ENCODE results near the gene DCDC1.

DCDC1 gene

GRCh38 chr11:31237819-31238760, 131.4 kb downstream of the DCDC1 start:
- H3K4me3 ChIP-seq (ENCODE audit: low read length), result no peak overlapping the region
- no peak overlapping the region for H3K4me2 ChIP-seq (ENCODE audit: low read length)

GRCh38 chr11:31236143-31236542, 133.4 kb downstream of the DCDC1 start:
- Histone ChIP-seq H3K9ac (ENCODE audit: low read length) (no peak overlapping the region), H3K4me2 (ENCODE audit: low read length) (peak overlapping the region; percentile 10; the same call in 1 of the 2 replicates), H3K36me3 (replicated peaks; ENCODE audit: low read depth, low read length) (no peaks in the 10 kb centered on the region), H3K27ac (ENCODE audit: low read length) (no peak overlapping the region), H4K20me1 (ENCODE audit: insufficient read depth, low read length) (no peaks in the 10 kb centered on the region), H3K79me2 (ENCODE audit: low read length) (no peaks in the 10 kb centered on the region), H2AFZ (ENCODE audit: low read depth, low read length) (0 out of 2 replicates have a peak overlapping the region, but pooled peaks have one; percentile 8), H3K4me1 (ENCODE audit: low read length) (peaks cover 15% of the 10 kb centered on the region), H3K9me3 (ENCODE audit: insufficient read depth, low read length) (no peaks in the 10 kb centered on the region), H3K4me3 (ENCODE audit: low read length) (no peak overlapping the region), H3K27me3 (ENCODE audit: low read depth, low read length) (no peaks in the 10 kb centered on the region)
- TF ChIP-seq EZH2phosphoT487 (IDR thresholded peaks at IDR 0.05; ENCODE audit: low read depth) (no peak), CTCF (IDR thresholded peaks at IDR 0.05; ENCODE audit: low read depth, low read length) (peak; percentile 72)

More at GRCh38 chr11:31237819-31238760, 131.4 kb downstream of the DCDC1 start:
- Histone ChIP-seq H3K79me2 (ENCODE audit: low read length) (no peaks in the 10 kb centered on the region), H4K20me1 (ENCODE audit: insufficient read depth, low read length) (no peaks in the 10 kb centered on the region), H3K27ac (ENCODE audit: low read length) (no peak overlapping the region), H3K4me1 (ENCODE audit: low read length) (peaks cover 15% of the 10 kb centered on the region), H3K9ac (ENCODE audit: low read length) (no peak overlapping the region), H2AFZ (ENCODE audit: low read depth, low read length) (no peak overlapping the region), H3K9me3 (ENCODE audit: insufficient read depth, low read length) (no peaks in the 10 kb centered on the region), H3K27me3 (ENCODE audit: low read depth, low read length) (no peaks in the 10 kb centered on the region), H3K36me3 (replicated peaks; ENCODE audit: low read depth, low read length) (no peaks in the 10 kb centered on the region)
- no peak for TF ChIP-seq CTCF (IDR thresholded peaks at IDR 0.05; ENCODE audit: low read depth, low read length)
- no peak for TF ChIP-seq EZH2phosphoT487 (IDR thresholded peaks at IDR 0.05; ENCODE audit: low read depth)

DNA sequence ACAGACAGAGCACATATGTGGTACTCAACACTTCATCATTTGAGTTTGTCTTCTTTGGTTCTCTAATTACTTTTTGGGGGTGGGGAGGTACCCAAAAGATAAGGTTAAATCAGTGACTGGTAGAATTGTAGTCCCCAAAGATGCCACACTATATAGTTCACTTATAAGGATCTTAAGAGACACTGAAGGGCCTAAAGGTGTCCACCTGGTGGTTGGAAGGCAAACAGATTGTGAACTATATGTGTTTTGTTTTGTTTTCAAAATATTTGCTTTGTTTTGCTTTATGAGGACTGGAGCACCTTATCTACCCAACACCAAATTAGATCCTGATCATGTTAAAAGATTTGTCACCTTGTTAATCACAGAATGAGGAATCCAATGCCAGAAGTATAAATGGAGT, 136.1 kb downstream of the DCDC1 start:
- Histone ChIP-seq H3K9me3 (ENCODE audit: insufficient read depth, low read length) (no peaks in the 10 kb centered on the region), H3K4me3 (ENCODE audit: low read length) (no peak overlapping the region), H3K9ac (ENCODE audit: low read length) (no peak overlapping the region), H3K36me3 (replicated peaks; ENCODE audit: low read depth, low read length) (no peaks in the 10 kb centered on the region), H3K4me1 (ENCODE audit: low read length) (peaks cover 13% of the 10 kb centered on the region), H3K27ac (ENCODE audit: low read length) (no peak overlapping the region), H4K20me1 (ENCODE audit: insufficient read depth, low read length) (no peaks in the 10 kb centered on the region), H3K79me2 (ENCODE audit: low read length) (no peaks in the 10 kb centered on the region), H3K4me2 (ENCODE audit: low read length) (no peak overlapping the region), H3K27me3 (ENCODE audit: low read depth, low read length) (no peaks in the 10 kb centered on the region), H2AFZ (ENCODE audit: low read depth, low read length) (no peak overlapping the region)
- TF ChIP-seq EZH2phosphoT487 (IDR thresholded peaks at IDR 0.05; ENCODE audit: low read depth) (no peak), CTCF (IDR thresholded peaks at IDR 0.05; ENCODE audit: low read depth, low read length) (peak; percentile 53)

- Histone ChIP-seq H3K4me3 (ENCODE audit: low read length) (no peak overlapping the region), H3K9me3 (ENCODE audit: insufficient read depth, low read length) (no peaks in the 10 kb centered on the region)
These were observed 137.9 kb downstream of the DCDC1 start for GRCh38 chr11:31231601-31232000.

More at GRCh38 chr11:31231601-31232000, 137.9 kb downstream of the DCDC1 start:
- Histone ChIP-seq H3K79me2 (ENCODE audit: low read length) (no peaks in the 10 kb centered on the region), H3K4me2 (ENCODE audit: low read length) (no peak overlapping the region), H3K36me3 (replicated peaks; ENCODE audit: low read depth, low read length) (no peaks in the 10 kb centered on the region), H3K27ac (ENCODE audit: low read length) (no peak overlapping the region), H3K4me1 (ENCODE audit: low read length) (0 out of 2 replicates have a peak, but pooled peaks cover 3% of the 10 kb centered on the region), H3K27me3 (ENCODE audit: low read depth, low read length) (no peaks in the 10 kb centered on the region), H3K9ac (ENCODE audit: low read length) (no peak overlapping the region), H4K20me1 (ENCODE audit: insufficient read depth, low read length) (no peaks in the 10 kb centered on the region), H2AFZ (ENCODE audit: low read depth, low read length) (peak overlapping the region; percentile 2; the same call in 1 of the 2 replicates)
- TF ChIP-seq EZH2phosphoT487 (IDR thresholded peaks at IDR 0.05; ENCODE audit: low read depth) (no peak), CTCF (IDR thresholded peaks at IDR 0.05; ENCODE audit: low read depth, low read length) (no peak)
